Left ventricle myocardium inferior (tissue), 1 donor: Measurements from ENCODE around the gene MTMR11. TPM values are rescaled to one million over a fixed set of nuclear protein-coding genes. Genes with fewer than 3 reads are reported as not detected.
A peak's percentile ranks its signal among the peaks of the same experiment; 100 is the strongest.

ENCODE experiments used
- DNase-seq: peaks from one replicate; pipeline ENCODE4 v3.0.0-alpha.2; 2020
- H3K27ac ChIP-seq: fragments of 200-600 bp; replicated peaks from 2 replicates; pipeline ENCODE4 v1.8.0; 2021
- H3K27me3 ChIP-seq: fragments of 200-600 bp; 2 replicates; pipeline ENCODE4 v1.8.0; 2021; ENCODE audit warnings: low read depth
- H3K36me3 ChIP-seq: fragments of 200-600 bp; 2 replicates; pipeline ENCODE4 v1.8.0; 2021
- H3K4me1 ChIP-seq: fragments of 200-600 bp; 2 replicates; pipeline ENCODE4 v1.8.0; 2021
- H3K4me3 ChIP-seq: fragments of 200-600 bp; 2 replicates; pipeline ENCODE4 v1.8.0; 2021; ENCODE audit warnings: mild to moderate bottlenecking, moderate library complexity
- H3K9me3 ChIP-seq: fragments of 200-600 bp; replicated peaks from 2 replicates; pipeline ENCODE4 v1.8.0; 2021
- CTCF ChIP-seq: fragments of 200-600 bp; IDR thresholded peaks from 2 replicates; pipeline ENCODE4 v1.8.0; 2021; ENCODE audit warnings: antibody characterized with exemption, mild to moderate bottlenecking, borderline replicate concordance
- intact Hi-C: fragments of 100-400 bp; cut with micrococcal nuclease; formaldehyde crosslinking; loops from one replicate; pipeline ENCODE4 v1.11.0; 2022
- total RNA-seq: library from RNA; stranded (reverse); fragmentation: NEBNext Ultra II Directional; extraction: Animal tissue kit (Norgen Biotek cat#: 25700); gene quantifications from one replicate; pipeline ENCODE4 v1.2.1, GENCODE V29; 2021
- donor health status: DM: no; HTN: yes; CAD: no; lungs with severe emphysema.

MTMR11 gene
- total RNA-seq, 1 donor from 2014 or later: 4.9 TPM

DNA sequence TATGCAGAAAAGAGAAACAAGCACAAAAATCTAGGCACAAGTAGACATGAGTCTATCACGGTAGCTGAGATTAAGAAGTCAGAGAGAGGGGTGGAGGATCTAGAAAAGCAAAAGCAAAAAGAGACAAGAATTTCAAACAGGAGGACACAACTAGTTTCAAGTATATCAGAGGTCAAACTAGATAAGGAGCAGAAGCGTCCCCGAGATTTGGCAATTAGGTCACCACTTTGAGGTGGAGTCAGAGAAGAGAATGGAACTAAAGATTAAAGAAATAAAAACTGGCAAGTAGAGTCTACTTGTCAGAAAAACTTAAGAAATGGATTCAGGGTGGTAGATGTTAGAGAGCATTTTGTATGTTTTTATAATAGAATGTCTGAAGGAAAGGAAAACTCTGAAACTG, 11.3 kb downstream of the MTMR11 start:
- Histone ChIP-seq H3K27me3 (no peaks in the 10 kb centered on the region), H3K27ac (no peak overlapping the region), H3K36me3 (peaks cover 54% of the 10 kb centered on the region), H3K4me3 (no peak overlapping the region), H3K4me1 (peaks cover 47% of the 10 kb centered on the region), H3K9me3 (no peaks in the 10 kb centered on the region)
- no peak for DNase-seq
- intact Hi-C loops: no loop called here
- TF ChIP-seq CTCF: no peak

- no peak for TF ChIP-seq CTCF
- H3K36me3 ChIP-seq: peaks cover 54% of the 10 kb centered on the region
- intact Hi-C loops: no loop called here
These were observed 13.1 kb downstream of the MTMR11 start for GRCh38 chr1:149923626-149924025.

GRCh38 chr1:149917571-149918144, 19.0 kb downstream of the MTMR11 start, which contains the start of gene SV2A:
Gene SV2A, minus strand, starts transcription at chr1:149917844. Its CDS starts 4,004 bp downstream, at chr1:149913840.
- Histone ChIP-seq H3K4me1 (peaks cover 10% of the 10 kb centered on the region), H3K27ac (no peak within 1 kb of the TSS), H3K36me3 (peaks cover 13% of the 10 kb centered on the region), H3K4me3 (peak within 1 kb of the TSS; percentile 59), H3K27me3 (peaks cover 23% of the 10 kb centered on the region), H3K9me3 (no peaks in the 10 kb centered on the region)
- DNase-seq: no peak
- intact Hi-C loops: no loop called here
- TF ChIP-seq CTCF: no peak

More at GRCh38 chr1:149923626-149924025, 13.1 kb downstream of the MTMR11 start:
- peaks cover 42% of the 10 kb centered on the region for H3K4me1 ChIP-seq
- H3K4me3 ChIP-seq: no peak overlapping the region
- H3K9me3 ChIP-seq: no peaks in the 10 kb centered on the region
- peaks cover 3% of the 10 kb centered on the region for H3K27me3 ChIP-seq
- H3K27ac ChIP-seq: no peak overlapping the region
- DNase-seq: no peak

DNA sequence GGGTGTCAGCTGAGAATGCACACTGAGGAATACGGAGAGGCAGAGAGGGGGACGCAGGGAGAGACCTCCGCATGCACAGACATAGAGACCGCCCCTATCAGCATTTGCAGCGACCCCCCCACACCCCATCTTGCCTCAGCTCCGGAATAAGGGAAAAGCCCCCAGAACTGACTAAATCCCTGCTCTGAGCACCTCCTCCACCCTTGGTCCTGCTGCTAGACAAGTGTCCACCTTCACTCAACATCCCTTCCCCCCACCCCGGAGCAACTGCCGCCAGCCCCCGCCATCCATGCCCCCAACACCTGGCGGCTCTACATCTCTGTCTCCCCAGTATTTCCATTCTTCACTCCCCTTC, 19.8 kb downstream of the MTMR11 start:
- peaks cover 10% of the 10 kb centered on the region for H3K4me1 ChIP-seq
- peaks cover 23% of the 10 kb centered on the region for H3K27me3 ChIP-seq
- peaks cover 5% of the 10 kb centered on the region for H3K36me3 ChIP-seq
- peak overlapping the region; percentile 59 for H3K4me3 ChIP-seq
- no peak for DNase-seq
- no peak for TF ChIP-seq CTCF
- no peaks in the 10 kb centered on the region for H3K9me3 ChIP-seq
- no peak overlapping the region for H3K27ac ChIP-seq
- intact Hi-C loops: no loop called here

GRCh38 chr1:149916193-149916897, 20.3 kb downstream of the MTMR11 start:
- Histone ChIP-seq H3K36me3 (no peaks in the 10 kb centered on the region), H3K4me1 (peaks cover 10% of the 10 kb centered on the region), H3K4me3 (no peak overlapping the region), H3K27me3 (peaks cover 23% of the 10 kb centered on the region), H3K9me3 (no peaks in the 10 kb centered on the region), H3K27ac (no peak overlapping the region)
- intact Hi-C loops: no loop called here
- DNase-seq: no peak
- TF ChIP-seq CTCF: no peak
